ENCODE data around the gene ARHGAP22. TPM values are rescaled to one million over a fixed set of nuclear protein-coding genes. Genes with fewer than 3 reads are reported as not detected.

Gene ARHGAP22
- total and polyA plus RNA-seq, 4 donors, result 0.23 to 2.3 (median 0.54) TPM

DNA sequence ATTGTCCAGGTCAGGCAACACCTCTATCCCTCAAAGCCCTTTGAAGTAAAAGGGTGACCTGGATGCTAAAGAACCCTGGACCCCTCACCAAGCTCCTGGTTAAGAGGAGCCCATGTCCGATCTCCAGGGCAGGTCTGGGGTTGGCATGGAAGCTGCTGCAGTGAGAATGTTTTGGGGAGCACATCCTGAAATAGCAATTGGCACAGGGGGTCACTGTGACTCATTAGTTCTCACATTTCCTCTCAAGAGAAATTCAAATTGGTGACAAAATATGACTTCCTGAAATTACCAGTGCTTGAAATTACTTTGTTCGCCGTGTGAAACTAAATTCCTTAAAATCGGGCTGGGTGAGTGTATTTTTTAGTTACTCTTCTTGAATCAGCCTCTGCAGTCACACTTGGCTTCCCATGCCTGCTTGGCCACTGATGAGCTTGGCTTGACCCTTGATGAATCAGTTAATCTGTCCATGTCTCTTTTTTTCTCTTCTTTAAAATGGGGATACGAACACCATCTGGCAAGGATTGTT, 18.8 kb upstream of the ARHGAP22 start:
- H3K27me3 ChIP-seq (ENCODE audit: control insufficient read depth in 4 of 4, insufficient read depth in 4 of 4, low read length in 3 of 4), result no peaks in the 10 kb centered on the region
- TF ChIP-seq, protein P1, sequence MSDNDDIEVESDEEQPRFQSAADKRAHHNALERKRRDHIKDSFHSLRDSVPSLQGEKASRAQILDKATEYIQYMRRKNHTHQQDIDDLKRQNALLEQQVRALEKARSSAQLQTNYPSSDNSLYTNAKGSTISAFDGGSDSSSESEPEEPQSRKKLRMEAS (IDR thresholded peaks at IDR 0.05), result no peak
- TF ChIP-seq, protein P2, sequence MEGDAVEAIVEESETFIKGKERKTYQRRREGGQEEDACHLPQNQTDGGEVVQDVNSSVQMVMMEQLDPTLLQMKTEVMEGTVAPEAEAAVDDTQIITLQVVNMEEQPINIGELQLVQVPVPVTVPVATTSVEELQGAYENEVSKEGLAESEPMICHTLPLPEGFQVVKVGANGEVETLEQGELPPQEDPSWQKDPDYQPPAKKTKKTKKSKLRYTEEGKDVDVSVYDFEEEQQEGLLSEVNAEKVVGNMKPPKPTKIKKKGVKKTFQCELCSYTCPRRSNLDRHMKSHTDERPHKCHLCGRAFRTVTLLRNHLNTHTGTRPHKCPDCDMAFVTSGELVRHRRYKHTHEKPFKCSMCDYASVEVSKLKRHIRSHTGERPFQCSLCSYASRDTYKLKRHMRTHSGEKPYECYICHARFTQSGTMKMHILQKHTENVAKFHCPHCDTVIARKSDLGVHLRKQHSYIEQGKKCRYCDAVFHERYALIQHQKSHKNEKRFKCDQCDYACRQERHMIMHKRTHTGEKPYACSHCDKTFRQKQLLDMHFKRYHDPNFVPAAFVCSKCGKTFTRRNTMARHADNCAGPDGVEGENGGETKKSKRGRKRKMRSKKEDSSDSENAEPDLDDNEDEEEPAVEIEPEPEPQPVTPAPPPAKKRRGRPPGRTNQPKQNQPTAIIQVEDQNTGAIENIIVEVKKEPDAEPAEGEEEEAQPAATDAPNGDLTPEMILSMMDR (IDR thresholded peaks at IDR 0.05; ENCODE audit: low read depth, low read length, missing input control), result no peak
- TF ChIP-seq JUND (IDR thresholded peaks at IDR 0.05), result no peak
- TF ChIP-seq HNF4G (IDR thresholded peaks at IDR 0.05), result no peak
- TF ChIP-seq, protein P3, sequence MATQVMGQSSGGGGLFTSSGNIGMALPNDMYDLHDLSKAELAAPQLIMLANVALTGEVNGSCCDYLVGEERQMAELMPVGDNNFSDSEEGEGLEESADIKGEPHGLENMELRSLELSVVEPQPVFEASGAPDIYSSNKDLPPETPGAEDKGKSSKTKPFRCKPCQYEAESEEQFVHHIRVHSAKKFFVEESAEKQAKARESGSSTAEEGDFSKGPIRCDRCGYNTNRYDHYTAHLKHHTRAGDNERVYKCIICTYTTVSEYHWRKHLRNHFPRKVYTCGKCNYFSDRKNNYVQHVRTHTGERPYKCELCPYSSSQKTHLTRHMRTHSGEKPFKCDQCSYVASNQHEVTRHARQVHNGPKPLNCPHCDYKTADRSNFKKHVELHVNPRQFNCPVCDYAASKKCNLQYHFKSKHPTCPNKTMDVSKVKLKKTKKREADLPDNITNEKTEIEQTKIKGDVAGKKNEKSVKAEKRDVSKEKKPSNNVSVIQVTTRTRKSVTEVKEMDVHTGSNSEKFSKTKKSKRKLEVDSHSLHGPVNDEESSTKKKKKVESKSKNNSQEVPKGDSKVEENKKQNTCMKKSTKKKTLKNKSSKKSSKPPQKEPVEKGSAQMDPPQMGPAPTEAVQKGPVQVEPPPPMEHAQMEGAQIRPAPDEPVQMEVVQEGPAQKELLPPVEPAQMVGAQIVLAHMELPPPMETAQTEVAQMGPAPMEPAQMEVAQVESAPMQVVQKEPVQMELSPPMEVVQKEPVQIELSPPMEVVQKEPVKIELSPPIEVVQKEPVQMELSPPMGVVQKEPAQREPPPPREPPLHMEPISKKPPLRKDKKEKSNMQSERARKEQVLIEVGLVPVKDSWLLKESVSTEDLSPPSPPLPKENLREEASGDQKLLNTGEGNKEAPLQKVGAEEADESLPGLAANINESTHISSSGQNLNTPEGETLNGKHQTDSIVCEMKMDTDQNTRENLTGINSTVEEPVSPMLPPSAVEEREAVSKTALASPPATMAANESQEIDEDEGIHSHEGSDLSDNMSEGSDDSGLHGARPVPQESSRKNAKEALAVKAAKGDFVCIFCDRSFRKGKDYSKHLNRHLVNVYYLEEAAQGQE (IDR thresholded peaks at IDR 0.05), result no peak
- TF ChIP-seq, protein P4, sequence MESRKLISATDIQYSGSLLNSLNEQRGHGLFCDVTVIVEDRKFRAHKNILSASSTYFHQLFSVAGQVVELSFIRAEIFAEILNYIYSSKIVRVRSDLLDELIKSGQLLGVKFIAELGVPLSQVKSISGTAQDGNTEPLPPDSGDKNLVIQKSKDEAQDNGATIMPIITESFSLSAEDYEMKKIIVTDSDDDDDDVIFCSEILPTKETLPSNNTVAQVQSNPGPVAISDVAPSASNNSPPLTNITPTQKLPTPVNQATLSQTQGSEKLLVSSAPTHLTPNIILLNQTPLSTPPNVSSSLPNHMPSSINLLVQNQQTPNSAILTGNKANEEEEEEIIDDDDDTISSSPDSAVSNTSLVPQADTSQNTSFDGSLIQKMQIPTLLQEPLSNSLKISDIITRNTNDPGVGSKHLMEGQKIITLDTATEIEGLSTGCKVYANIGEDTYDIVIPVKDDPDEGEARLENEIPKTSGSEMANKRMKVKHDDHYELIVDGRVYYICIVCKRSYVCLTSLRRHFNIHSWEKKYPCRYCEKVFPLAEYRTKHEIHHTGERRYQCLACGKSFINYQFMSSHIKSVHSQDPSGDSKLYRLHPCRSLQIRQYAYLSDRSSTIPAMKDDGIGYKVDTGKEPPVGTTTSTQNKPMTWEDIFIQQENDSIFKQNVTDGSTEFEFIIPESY (IDR thresholded peaks at IDR 0.05), result no peak
- TF ChIP-seq NR2F2 (IDR thresholded peaks at IDR 0.05), result no peak
- TF ChIP-seq HNF4A (conservative IDR thresholded peaks at IDR 0.05), result no peak
- TF ChIP-seq TAF1 (conservative IDR thresholded peaks at IDR 0.05), result no peak
- TF ChIP-seq SP1 (IDR thresholded peaks at IDR 0.05), result no peak
- DNase-seq (ENCODE audit: low spot score), result no peak
- WGBS, result 76% methylated on average over 5 of the region's 5 CpGs
- H3K9me3 ChIP-seq (ENCODE audit: control insufficient read depth in 4 of 4, low read length in 3 of 4), result no peaks in the 10 kb centered on the region
- no peak overlapping the region for H3K27ac ChIP-seq (ENCODE audit: low read depth in 1 of 2, low read length in 2 of 2)
- no peak overlapping the region for H3K9ac ChIP-seq (ENCODE audit: low read depth in 1 of 2, low read length in 2 of 2)
- H3K4me1 ChIP-seq (ENCODE audit: control insufficient read depth in 4 of 4, insufficient read depth in 4 of 4, low read length in 3 of 4), result no peaks in the 10 kb centered on the region
- no peaks in the 10 kb centered on the region for H3K36me3 ChIP-seq (ENCODE audit: control insufficient read depth in 4 of 4, insufficient read depth in 3 of 4, low read depth in 1 of 4, low read length in 3 of 4)
- no peak overlapping the region for H3K4me3 ChIP-seq (ENCODE audit: low read depth in 1 of 3, low read length in 3 of 3)

DNA sequence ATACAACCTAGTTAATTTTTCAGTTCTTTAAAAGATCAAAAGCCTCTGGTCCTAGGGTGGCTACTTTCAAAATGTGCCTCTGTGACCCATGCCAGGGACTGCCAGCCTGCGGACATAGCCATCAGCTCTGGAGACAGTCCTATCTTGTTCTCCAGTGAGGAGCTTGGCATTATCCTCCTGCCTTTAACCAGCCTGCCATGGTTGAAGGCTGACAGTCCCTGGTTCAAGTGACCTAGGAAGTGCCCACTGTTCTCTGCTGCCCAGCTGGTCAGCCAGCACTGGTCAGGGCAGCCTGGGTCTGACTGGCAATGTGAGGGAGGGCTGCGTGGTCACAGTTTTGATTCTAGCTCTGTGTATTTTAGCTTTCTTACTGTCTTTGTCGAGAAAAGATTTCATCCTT, 18.1 kb upstream of the ARHGAP22 start:
- no peaks in the 10 kb centered on the region for H3K36me3 ChIP-seq (ENCODE audit: control insufficient read depth in 4 of 4, insufficient read depth in 3 of 4, low read depth in 1 of 4, low read length in 3 of 4)
- WGBS, result 91% methylated on average over 3 of the region's 3 CpGs
- no peaks in the 10 kb centered on the region for H3K9me3 ChIP-seq (ENCODE audit: control insufficient read depth in 4 of 4, low read length in 3 of 4)
- DNase-seq (ENCODE audit: low spot score), result no peak
- no peak overlapping the region for H3K27ac ChIP-seq (ENCODE audit: low read depth in 1 of 2, low read length in 2 of 2)
- no peak overlapping the region for H3K4me3 ChIP-seq (ENCODE audit: low read depth in 1 of 3, low read length in 3 of 3)
- H3K27me3 ChIP-seq (ENCODE audit: control insufficient read depth in 4 of 4, insufficient read depth in 4 of 4, low read length in 3 of 4), result no peaks in the 10 kb centered on the region
- H3K9ac ChIP-seq (ENCODE audit: low read depth in 1 of 2, low read length in 2 of 2), result no peak overlapping the region
- H3K4me1 ChIP-seq (ENCODE audit: control insufficient read depth in 4 of 4, insufficient read depth in 4 of 4, low read length in 3 of 4), result no peaks in the 10 kb centered on the region
- TF ChIP-seq TAF1 (conservative IDR thresholded peaks at IDR 0.05) (no peak), HNF4A (conservative IDR thresholded peaks at IDR 0.05) (no peak), SP1 (IDR thresholded peaks at IDR 0.05) (no peak), JUND (IDR thresholded peaks at IDR 0.05) (no peak), EGR1 (IDR thresholded peaks at IDR 0.05; ENCODE audit: low read depth in 2 of 2) (no peak), HNF4G (IDR thresholded peaks at IDR 0.05) (no peak), GABPA (IDR thresholded peaks at IDR 0.05 in 1 of 2, conservative IDR thresholded peaks at IDR 0.05 in 1 of 2) (no peak), YY1 (IDR thresholded peaks at IDR 0.05) (no peak), NR2F2 (IDR thresholded peaks at IDR 0.05) (no peak), FOXA1 (IDR thresholded peaks at IDR 0.05) (no peak), FOXA2 (IDR thresholded peaks at IDR 0.05) (no peak)
- TF ChIP-seq, protein P3 (IDR thresholded peaks at IDR 0.05), result no peak
- TF ChIP-seq, protein P4 (IDR thresholded peaks at IDR 0.05), result no peak
- TF ChIP-seq, protein P2 (IDR thresholded peaks at IDR 0.05; ENCODE audit: low read depth, low read length, missing input control), result no peak
